H9 (cell line): Measurements from ENCODE around the gene ARID1A. TPM values are rescaled to one million over a fixed set of nuclear protein-coding genes. Genes with fewer than 3 reads are reported as not detected.
A peak's percentile ranks its signal among the peaks of the same experiment; 100 is the strongest.

Source experiments
- DNase-seq: peaks from one replicate; pipeline ENCODE4 v3.0.0-alpha.2; 2017
- H2AFZ ChIP-seq: one replicate; pipeline ENCODE4 v1.6.1; 2013; ENCODE audit warnings: mild to moderate bottlenecking, low read length, control low read depth, moderate library complexity
- H2AK5ac ChIP-seq: 2 replicates; pipeline ENCODE4 v1.6.1; 2013; ENCODE audit warnings: low read length, control low read depth, mixed read lengths; ENCODE audit not compliant: insufficient read length
- H2BK120ac ChIP-seq: one replicate; pipeline ENCODE4 v1.6.1; 2013; ENCODE audit warnings: low read depth, mild to moderate bottlenecking, low read length, control low read depth, inconsistent platforms; ENCODE audit not compliant: poor library complexity, severe bottlenecking
- H2BK12ac ChIP-seq: 2 replicates; pipeline ENCODE4 v1.6.1; 2013; ENCODE audit warnings: low read length, control low read depth, mixed read lengths, low read depth; ENCODE audit not compliant: insufficient read length
- H2BK15ac ChIP-seq: 2 replicates; pipeline ENCODE4 v1.6.1; 2013; ENCODE audit warnings: low read depth, low read length, control low read depth
- H2BK20ac ChIP-seq: one replicate; pipeline ENCODE4 v1.6.1; 2013; ENCODE audit warnings: low read depth, mild to moderate bottlenecking, low read length, control low read depth, inconsistent platforms; ENCODE audit not compliant: poor library complexity, severe bottlenecking
- H2BK5ac ChIP-seq: 2 replicates; pipeline ENCODE4 v1.6.1; 2013; ENCODE audit warnings: low read length, control low read depth, mixed read lengths; ENCODE audit not compliant: insufficient read length
- H3K14ac ChIP-seq: 2 replicates; pipeline ENCODE4 v1.6.1; 2013; ENCODE audit warnings: low read length, control low read depth; ENCODE audit not compliant: insufficient read depth
- H3K18ac ChIP-seq: 2 replicates; pipeline ENCODE4 v1.6.1; 2013; ENCODE audit warnings: low read depth, mild to moderate bottlenecking, mixed read lengths, low read length, control low read depth; ENCODE audit not compliant: insufficient read length
- H3K23ac ChIP-seq: 2 replicates; pipeline ENCODE4 v1.6.1; 2013; ENCODE audit warnings: low read length, control low read depth, mixed read lengths, low read depth; ENCODE audit not compliant: insufficient read length
- H3K23me2 ChIP-seq: 2 replicates; pipeline ENCODE4 v1.6.1; 2013; ENCODE audit warnings: low read depth, mild to moderate bottlenecking, mixed read lengths, low read length, control low read depth; ENCODE audit not compliant: insufficient read length, poor library complexity, severe bottlenecking
- H3K27ac ChIP-seq: 2 replicates; pipeline ENCODE4 v1.5.1; 2013; ENCODE audit warnings: low read length, control low read depth, mixed read lengths, low read depth; ENCODE audit not compliant: insufficient read length
- H3K27me3 ChIP-seq: 2 replicates; pipeline ENCODE4 v1.6.1; 2013; ENCODE audit warnings: low read length, control low read depth, inconsistent platforms; ENCODE audit not compliant: insufficient read depth
- H3K4ac ChIP-seq: 2 replicates; pipeline ENCODE4 v1.6.1; 2013; ENCODE audit warnings: low read depth, mild to moderate bottlenecking, control low read depth, inconsistent platforms, low read length, moderate library complexity
- H3K4me1 ChIP-seq: 2 replicates; pipeline ENCODE4 v1.6.1; 2013; ENCODE audit warnings: low read length, control low read depth, inconsistent platforms; ENCODE audit not compliant: insufficient read depth
- H3K4me2 ChIP-seq: 2 replicates; pipeline ENCODE4 v1.6.1; 2013; ENCODE audit warnings: low read length, control low read depth, mixed read lengths; ENCODE audit not compliant: insufficient read length, insufficient read depth
- H3K56ac ChIP-seq: 2 replicates; pipeline ENCODE4 v1.6.1; 2013; ENCODE audit warnings: low read depth, mild to moderate bottlenecking, mixed read lengths, low read length, control low read depth; ENCODE audit not compliant: insufficient read length
- H3K79me1 ChIP-seq: 2 replicates; pipeline ENCODE4 v1.6.1; 2013; ENCODE audit warnings: low read depth, mild to moderate bottlenecking, moderate library complexity, low read length, control low read depth, inconsistent platforms; ENCODE audit not compliant: insufficient read depth, poor library complexity, severe bottlenecking
- H3K79me2 ChIP-seq: 2 replicates; pipeline ENCODE4 v1.6.1; 2013; ENCODE audit warnings: low read length, control low read depth, inconsistent platforms; ENCODE audit not compliant: insufficient read depth
- H3K9ac ChIP-seq: 2 replicates; pipeline ENCODE4 v1.6.1; 2013; ENCODE audit warnings: low read length, control low read depth, mixed read lengths; ENCODE audit not compliant: insufficient read length; ENCODE audit errors: extremely low read depth
- H3K9me3 ChIP-seq: one replicate; pipeline ENCODE4 v1.6.1; 2013; ENCODE audit warnings: low read depth, low read length, inconsistent platforms; ENCODE audit not compliant: control insufficient read depth
- H3T11ph ChIP-seq: one replicate; pipeline ENCODE4 v1.6.1; 2013; ENCODE audit warnings: mild to moderate bottlenecking, low read length, control low read depth, inconsistent platforms
- H4K20me1 ChIP-seq: one replicate; pipeline ENCODE4 v1.6.1; 2013; ENCODE audit not compliant: control insufficient read depth, insufficient read length, insufficient read depth
- H4K5ac ChIP-seq: 2 replicates; pipeline ENCODE4 v1.6.1; 2013; ENCODE audit warnings: low read depth, mild to moderate bottlenecking, mixed read lengths, low read length, control low read depth; ENCODE audit not compliant: insufficient read length
- H4K8ac ChIP-seq: replicated peaks from 2 replicates; pipeline ENCODE4 v1.6.1; 2013; ENCODE audit warnings: low read length, control low read depth, mixed read lengths, low read depth; ENCODE audit not compliant: insufficient read length
- H4K91ac ChIP-seq: 2 replicates; pipeline ENCODE4 v1.6.1; 2013; ENCODE audit warnings: low read depth, mild to moderate bottlenecking, moderate library complexity, mixed read lengths, low read length, control low read depth; ENCODE audit not compliant: insufficient read length
- H3K27ac Mint-ChIP-seq, 3 experiments: 2 replicates in 2 of 3; 3 replicates in 1 of 3; pipeline ENCODE4 v1.8.0; 2020 to 2021; ENCODE audit warnings: mixed read lengths in 3 of 3, mild to moderate bottlenecking in 1 of 3, moderate library complexity in 1 of 3
- H3K27me3 Mint-ChIP-seq: 2 replicates; pipeline ENCODE4 v1.8.0; 2021; ENCODE audit warnings: low read depth, mild to moderate bottlenecking, moderate library complexity, mixed read lengths
- H3K36me3 Mint-ChIP-seq, 3 experiments: 2 replicates in 2 of 3; 3 replicates in 1 of 3; pipeline ENCODE4 v1.8.0; 2020 to 2021; ENCODE audit warnings: low read depth in 3 of 3, mixed read lengths in 3 of 3; ENCODE audit not compliant: insufficient read depth in 1 of 3
- H3K4me1 Mint-ChIP-seq, 2 experiments: 2 replicates each; pipeline ENCODE4 v1.8.0; 2020; ENCODE audit warnings: mixed read lengths in 2 of 2
- H3K4me3 Mint-ChIP-seq, 2 experiments: 2 replicates in 1 of 2; 3 replicates in 1 of 2; pipeline ENCODE4 v1.8.0; 2020 to 2021; ENCODE audit warnings: mild to moderate bottlenecking in 2 of 2, mixed read lengths in 2 of 2, moderate library complexity in 1 of 2
- H3K9me3 Mint-ChIP-seq, 2 experiments: 2 replicates in 1 of 2; 3 replicates in 1 of 2; pipeline ENCODE4 v1.8.0; 2020; ENCODE audit warnings: mild to moderate bottlenecking in 2 of 2, mixed read lengths in 2 of 2, moderate library complexity in 1 of 2
- CTCF ChIP-seq: fragments of 200-600 bp; sonication (generic); conservative IDR thresholded peaks from 3 replicates; pipeline ENCODE4 v1.8.0; 2021; ENCODE audit warnings: antibody characterized with exemption, mild to moderate bottlenecking
- WGBS: extraction: QIAGEN DNeasy Blood & Tissue Kit; methylation state at CpG from one replicate; pipeline ENCODE4 v1.1.7; 2013; ENCODE audit warnings: missing lambda C conversion rate, low lambda C conversion rate, mixed read lengths; ENCODE audit not compliant: insufficient read length; ENCODE audit errors: extremely low coverage; 5-methylcytosine and 5-hydroxymethylcytosine counted together
- total RNA-seq: library from RNA; stranded (reverse); gene quantifications from 2 replicates; pipeline ENCODE4 v1.2.1, GENCODE V29; 2021

Gene ARID1A
- total RNA-seq, 1 experiment from 2014 or later = 147 TPM

DNA sequence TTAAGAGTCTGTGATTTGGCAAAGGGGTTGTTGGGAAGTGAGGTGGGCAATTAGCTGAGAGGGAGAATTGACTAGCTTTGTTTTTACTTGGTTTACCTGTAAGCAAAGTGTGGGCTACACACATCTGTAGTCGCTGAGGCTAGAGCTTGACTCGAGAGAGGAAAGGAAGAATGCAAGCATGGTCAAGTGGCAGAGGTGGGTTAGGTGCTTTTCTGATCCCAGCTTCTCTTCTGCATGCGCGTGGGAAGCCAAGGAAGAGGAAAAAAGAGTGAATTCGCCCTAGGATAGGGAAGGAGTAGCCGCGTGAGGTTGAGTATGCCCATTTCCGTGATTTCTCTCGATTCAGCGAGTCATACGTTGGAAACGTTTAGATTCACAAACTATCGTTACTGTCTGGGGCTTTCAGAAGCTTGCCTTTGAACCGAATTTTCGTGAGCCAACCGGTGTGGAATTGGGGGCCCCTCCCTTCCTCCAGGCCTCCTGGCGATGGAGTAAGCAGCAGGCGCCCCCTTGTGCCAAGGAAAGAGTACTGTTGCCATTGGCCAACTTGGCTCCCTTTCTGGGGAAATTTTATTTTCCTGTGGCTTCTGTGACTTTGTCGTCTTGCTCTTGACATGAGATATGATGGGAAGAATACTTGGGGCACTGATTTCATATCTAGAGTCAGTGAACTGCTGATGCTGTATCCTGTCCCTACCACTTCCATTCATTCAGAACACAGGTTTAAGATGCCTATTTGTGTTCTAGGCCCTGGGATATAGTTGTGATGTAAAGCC is 93.2 kb downstream of the ARID1A start:
- WGBS = no CpG with 5 or more reads among the region's 19 CpGs
- no peak overlapping the region for H4K8ac ChIP-seq
- peak overlapping the region; percentile 85 for H3K4me2 ChIP-seq
- Mint-ChIP-seq H3K9me3 (no peaks in the 10 kb centered on the region), H3K27ac (peak overlapping the region; percentile 1 to 21 (median 17); a peak in 5 of 7 replicates), H3K36me3 (peaks cover 0 to 7% (median 6%) of the 10 kb centered on the region in 3 experiments; a peak in 6 of 7 replicates), H3K27me3 (no peaks in the 10 kb centered on the region; the same call in 1 of the 2 replicates), H3K4me1 (peaks cover 33 to 40% of the 10 kb centered on the region in 2 experiments), H3K4me3 (peak overlapping the region; percentile 92 to 95)
- H3T11ph ChIP-seq = no peak overlapping the region
- no peak overlapping the region for H4K5ac ChIP-seq
- H3K9ac ChIP-seq = peak overlapping the region; percentile 5
- H3K79me1 ChIP-seq = no peaks in the 10 kb centered on the region
- H4K20me1 ChIP-seq = no peaks in the 10 kb centered on the region
- peak; percentile 98 for TF ChIP-seq CTCF
- H2BK120ac ChIP-seq = no peak overlapping the region
- H3K4me1 ChIP-seq = peaks cover 3% of the 10 kb centered on the region; the same call in 1 of the 2 replicates
- H2AFZ ChIP-seq = no peak overlapping the region
- H2BK5ac ChIP-seq = no peak overlapping the region
- DNase-seq = peak; percentile 81
- no peaks in the 10 kb centered on the region; the same call in 1 of the 2 replicates for H3K79me2 ChIP-seq
- no peak overlapping the region for H2BK15ac ChIP-seq
- H3K18ac ChIP-seq = no peak overlapping the region
- no peak overlapping the region for H2AK5ac ChIP-seq
- H3K9me3 ChIP-seq = no peaks in the 10 kb centered on the region
- H3K56ac ChIP-seq = no peak overlapping the region
- no peak overlapping the region for H3K27ac ChIP-seq
- H2BK12ac ChIP-seq = no peak overlapping the region
- H3K27me3 ChIP-seq = no peaks in the 10 kb centered on the region
- H3K23me2 ChIP-seq = peaks cover 10% of the 10 kb centered on the region
- no peak overlapping the region for H3K4ac ChIP-seq
- H3K23ac ChIP-seq = no peak overlapping the region
- H4K91ac ChIP-seq = no peak overlapping the region
- no peak overlapping the region for H3K14ac ChIP-seq
- no peak overlapping the region for H2BK20ac ChIP-seq
